Erythroblast (primary cell): ENCODE data around the gene KCND3.

Source experiments
- GATA1 ChIP-seq: IDR thresholded peaks from 2 replicates; pipeline ENCODE4 v1.6.1; 2011; ENCODE audit warnings: low read depth, mild to moderate bottlenecking, control low read depth, low read length, moderate library complexity
- POLR2A ChIP-seq: IDR thresholded peaks from 2 replicates; pipeline ENCODE4 v1.6.1; 2011; ENCODE audit warnings: mild to moderate bottlenecking, low read length

GRCh38 chr1:111982428-111982827 lies 7.0 kb downstream of the KCND3 start:
- TF ChIP-seq POLR2A, result no peak
- TF ChIP-seq GATA1, result no peak
